ENCODE data around the gene LHX3.

DNA sequence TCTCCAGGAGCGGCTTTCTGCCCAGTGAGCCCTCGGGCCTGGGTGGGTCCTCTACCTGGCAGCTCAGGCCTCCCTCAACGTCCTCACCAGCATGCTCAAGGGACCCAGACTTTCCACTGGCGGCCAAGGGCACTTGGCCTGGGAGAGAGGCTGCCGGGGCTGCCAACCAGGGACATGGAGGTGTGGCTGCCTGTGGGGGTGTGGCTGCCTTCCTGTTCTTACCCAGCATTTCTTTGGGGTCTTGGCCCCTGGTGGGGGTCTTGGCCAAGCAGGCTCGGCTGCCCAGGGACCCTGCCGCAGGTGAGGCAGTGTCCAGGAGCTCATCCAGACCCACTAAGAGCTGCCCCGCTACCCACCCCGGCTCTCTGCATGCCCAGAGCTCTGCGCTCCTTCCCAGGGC is 47.9 kb upstream of the LHX3 start:
- TF ChIP-seq, protein P1, sequence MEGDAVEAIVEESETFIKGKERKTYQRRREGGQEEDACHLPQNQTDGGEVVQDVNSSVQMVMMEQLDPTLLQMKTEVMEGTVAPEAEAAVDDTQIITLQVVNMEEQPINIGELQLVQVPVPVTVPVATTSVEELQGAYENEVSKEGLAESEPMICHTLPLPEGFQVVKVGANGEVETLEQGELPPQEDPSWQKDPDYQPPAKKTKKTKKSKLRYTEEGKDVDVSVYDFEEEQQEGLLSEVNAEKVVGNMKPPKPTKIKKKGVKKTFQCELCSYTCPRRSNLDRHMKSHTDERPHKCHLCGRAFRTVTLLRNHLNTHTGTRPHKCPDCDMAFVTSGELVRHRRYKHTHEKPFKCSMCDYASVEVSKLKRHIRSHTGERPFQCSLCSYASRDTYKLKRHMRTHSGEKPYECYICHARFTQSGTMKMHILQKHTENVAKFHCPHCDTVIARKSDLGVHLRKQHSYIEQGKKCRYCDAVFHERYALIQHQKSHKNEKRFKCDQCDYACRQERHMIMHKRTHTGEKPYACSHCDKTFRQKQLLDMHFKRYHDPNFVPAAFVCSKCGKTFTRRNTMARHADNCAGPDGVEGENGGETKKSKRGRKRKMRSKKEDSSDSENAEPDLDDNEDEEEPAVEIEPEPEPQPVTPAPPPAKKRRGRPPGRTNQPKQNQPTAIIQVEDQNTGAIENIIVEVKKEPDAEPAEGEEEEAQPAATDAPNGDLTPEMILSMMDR (IDR thresholded peaks at IDR 0.05), result no peak
- TF ChIP-seq POLR2A (IDR thresholded peaks at IDR 0.05), result no peak
